GM10266 (cell line): ENCODE data around the gene HSPA9.

Experiments
- DNase-seq: peaks from one replicate; pipeline ENCODE4 v3.0.0; 2012; ENCODE audit errors: extremely low spot score
- CTCF ChIP-seq: IDR thresholded peaks from 2 replicates; pipeline ENCODE4 v1.5.1; 2012; ENCODE audit warnings: mild to moderate bottlenecking, low read depth; ENCODE audit not compliant: control insufficient read depth, insufficient read depth; ENCODE audit errors: missing control alignments

HSPA9 gene

DNA sequence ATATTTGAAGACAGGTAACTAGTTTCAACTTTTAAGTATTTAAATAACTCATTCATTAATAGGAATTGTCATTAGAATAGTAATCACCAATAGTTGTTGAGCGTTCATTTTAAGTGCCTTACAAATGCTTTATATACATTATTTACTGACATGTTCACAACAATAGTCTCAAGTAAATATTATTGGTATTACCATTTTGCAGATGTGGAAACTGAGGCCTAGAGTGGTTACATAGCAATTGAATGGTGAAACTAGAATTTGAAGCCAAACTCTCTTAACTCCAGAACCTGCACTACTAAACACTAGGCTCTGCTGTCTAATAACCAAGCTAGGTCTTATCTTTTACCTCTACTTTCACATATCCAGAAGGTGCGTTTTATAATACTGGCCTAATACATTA lies 4.8 kb upstream of the HSPA9 start:
- TF ChIP-seq CTCF = no peak
- no peak for DNase-seq

DNA sequence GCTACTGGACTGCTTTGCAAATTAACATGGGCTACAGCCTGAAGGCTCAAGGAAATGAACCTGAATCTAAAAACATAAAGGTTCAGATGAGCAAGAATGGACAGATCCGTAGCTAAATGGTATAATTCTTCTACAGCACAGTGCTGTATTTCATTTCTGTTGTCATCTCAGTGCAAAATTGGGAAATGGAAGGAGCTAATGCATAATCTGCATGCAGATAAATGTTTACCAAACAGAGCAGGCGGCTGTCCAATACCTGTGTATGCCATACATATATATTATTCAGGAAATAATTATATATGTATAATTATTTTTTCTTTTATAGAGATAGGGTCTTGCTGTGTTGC lies 4.3 kb upstream of the HSPA9 start:
- no peak for TF ChIP-seq CTCF
- no peak for DNase-seq

- no peak for TF ChIP-seq CTCF
- no peak for DNase-seq
These were observed 2.3 kb upstream of the HSPA9 start for GRCh38 chr5:138577452-138577851.

GRCh38 chr5:138574744-138575193 lies 432 bp downstream of the HSPA9 start:
- TF ChIP-seq CTCF = no peak
- peak; percentile 9 for DNase-seq

DNA sequence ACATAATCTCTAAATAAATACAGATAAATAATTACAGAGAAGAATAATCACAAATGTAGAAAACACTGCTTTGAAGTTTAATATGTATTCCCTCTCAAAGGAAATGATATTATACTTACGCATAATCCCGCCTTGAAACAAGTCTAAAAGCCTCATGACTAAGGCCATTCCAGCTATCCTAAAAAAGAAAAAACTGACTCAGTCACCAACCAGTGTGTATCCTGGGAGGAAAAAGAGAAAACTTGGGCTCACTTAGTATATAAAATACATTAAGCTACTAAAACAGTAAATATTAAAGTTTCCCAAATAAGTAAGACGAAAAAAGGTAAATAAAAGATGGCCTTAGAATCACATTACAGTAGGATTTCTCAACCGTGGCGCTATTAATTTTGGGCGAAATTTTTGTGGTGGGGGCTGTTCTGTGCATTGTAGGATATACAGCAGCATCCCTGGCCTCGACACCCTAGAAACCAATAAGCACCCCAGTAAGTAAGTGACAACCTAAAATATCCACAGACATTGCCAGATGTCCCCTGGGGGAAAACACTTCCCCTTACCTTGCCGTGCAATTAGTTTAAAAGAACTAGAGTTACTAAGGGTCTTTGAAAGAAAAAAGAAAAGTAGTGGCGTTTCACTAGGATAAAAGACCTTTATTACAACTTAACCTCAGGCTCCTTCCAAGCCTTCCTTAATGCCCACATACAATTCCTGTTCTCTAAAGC lies 1.1 kb downstream of the HSPA9 start:
- DNase-seq = no peak

GRCh38 chr5:138573223-138573622 lies 2.0 kb downstream of the HSPA9 start:
- no peak for DNase-seq

More for the DNA sequence above, 1.1 kb downstream of the HSPA9 start:
- no peak for TF ChIP-seq CTCF

More at GRCh38 chr5:138573223-138573622, 2.0 kb downstream of the HSPA9 start:
- TF ChIP-seq CTCF = no peak
